PFSK-1 (cell line): ENCODE data around the gene EYA2.

Experiments used
- FOXP2 ChIP-seq: optimal IDR thresholded peaks from 2 replicates; pipeline ENCODE3; 2011; ENCODE audit warnings: borderline replicate concordance, control low read depth, inconsistent platforms; ENCODE audit not compliant: insufficient read depth; ENCODE audit errors: extremely low read length, extremely low read depth
- POLR2AphosphoS5 ChIP-seq: IDR thresholded peaks from 2 replicates; pipeline ENCODE4 v1.6.1; 2012; ENCODE audit warnings: low read depth, mild to moderate bottlenecking, control low read depth, low read length, moderate library complexity
- REST ChIP-seq, 2 experiments: IDR thresholded peaks; 2 replicates each; pipeline versions ENCODE4 v1.6.1 to v1.8.0; 2011 to 2012; ENCODE audit warnings: low read depth in 2 of 2, low read length in 2 of 2, control low read depth in 1 of 2, inconsistent platforms in 1 of 2, mild to moderate bottlenecking in 1 of 2, moderate library complexity in 1 of 2; ENCODE audit not compliant: insufficient read depth in 1 of 2
- SIN3A ChIP-seq: IDR thresholded peaks from 2 replicates; pipeline ENCODE4 v1.6.1; 2012; ENCODE audit warnings: mild to moderate bottlenecking, low read length, moderate library complexity, borderline replicate concordance; ENCODE audit not compliant: insufficient read depth
- TAF1 ChIP-seq: IDR thresholded peaks from 2 replicates; pipeline ENCODE4 v1.6.1; 2012; ENCODE audit warnings: low read length, control low read depth, borderline replicate concordance; ENCODE audit not compliant: insufficient read depth

Gene EYA2

GRCh38 chr20:46963758-46964617 is 69.3 kb downstream of the EYA2 start:
- TF ChIP-seq POLR2AphosphoS5, result no peak

- TF ChIP-seq REST (IDR thresholded peaks at IDR 0.05; ENCODE audit: insufficient read depth in 1 of 2, low read depth in 2 of 2, low read length in 2 of 2), result no peak
- TF ChIP-seq SIN3A, result no peak
- TF ChIP-seq POLR2AphosphoS5, result no peak
- TF ChIP-seq TAF1, result no peak
- no peak for TF ChIP-seq FOXP2
Measured at GRCh38 chr20:46964618-46965455, 70.2 kb downstream of the EYA2 start.

- no peak for TF ChIP-seq FOXP2
Measured at GRCh38 chr20:46965477-46965876, 70.8 kb downstream of the EYA2 start.

DNA sequence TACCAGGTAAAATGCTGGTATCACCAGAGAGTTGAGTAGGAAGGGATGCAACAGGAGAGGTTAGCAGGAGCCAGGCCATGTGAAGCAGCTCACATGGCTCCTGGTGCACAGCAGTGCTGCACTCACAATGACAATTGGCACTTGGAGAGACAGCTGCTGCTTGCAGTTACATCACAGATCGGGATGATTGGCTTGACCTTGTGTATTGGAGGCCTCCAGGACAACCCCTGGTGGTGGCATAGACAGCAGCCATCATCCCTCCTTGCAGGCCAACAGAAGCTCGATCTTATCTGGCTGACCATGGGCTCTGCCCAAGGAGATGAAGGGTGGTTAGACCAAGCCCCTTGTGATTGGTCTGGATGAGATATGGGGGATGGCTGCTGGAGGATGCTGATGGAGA is 73.0 kb downstream of the EYA2 start:
- no peak for TF ChIP-seq TAF1
- TF ChIP-seq FOXP2, result no peak
- TF ChIP-seq SIN3A, result no peak
- no peak for TF ChIP-seq POLR2AphosphoS5
- no peak for TF ChIP-seq REST (IDR thresholded peaks at IDR 0.05; ENCODE audit: insufficient read depth in 1 of 2, low read depth in 2 of 2, low read length in 2 of 2)

DNA sequence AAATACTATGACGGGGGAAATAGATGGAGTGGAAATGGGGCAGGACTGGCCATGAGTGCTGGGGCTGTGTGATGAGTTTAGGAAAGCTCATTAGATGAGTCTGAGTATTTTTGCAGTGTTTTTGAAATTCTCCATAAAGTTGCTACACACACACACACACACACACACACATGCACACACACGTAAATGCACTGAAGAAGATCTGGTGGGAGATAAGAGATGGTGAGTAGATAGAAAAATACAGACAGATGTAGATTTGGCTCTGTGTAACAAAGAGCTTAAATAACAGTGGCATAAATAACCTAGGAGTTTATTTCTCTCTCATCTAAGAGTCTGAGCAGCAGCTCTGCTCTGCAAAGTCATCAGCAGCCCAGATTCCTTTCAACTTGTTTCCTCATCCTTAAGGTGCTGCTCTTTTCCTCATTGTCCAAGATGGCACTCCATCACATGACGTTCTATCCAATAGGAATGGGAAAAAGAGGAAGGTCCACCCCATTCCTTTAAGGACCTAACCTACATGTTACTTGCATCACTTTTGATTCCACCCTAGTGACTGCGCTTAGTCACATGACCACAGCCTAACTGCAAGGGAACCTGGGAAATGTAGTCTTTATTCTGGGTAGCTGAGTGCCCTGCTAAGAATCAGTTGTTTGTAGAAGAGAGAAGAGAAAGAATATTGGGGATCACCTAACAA is 76.4 kb downstream of the EYA2 start:
- TF ChIP-seq FOXP2 (no peak), TAF1 (no peak), SIN3A (no peak), POLR2AphosphoS5 (no peak), REST (IDR thresholded peaks at IDR 0.05; ENCODE audit: insufficient read depth in 1 of 2, low read depth in 2 of 2, low read length in 2 of 2) (no peak)

- TF ChIP-seq POLR2AphosphoS5 (no peak), TAF1 (no peak), FOXP2 (no peak), REST (IDR thresholded peaks at IDR 0.05; ENCODE audit: insufficient read depth in 1 of 2, low read depth in 2 of 2, low read length in 2 of 2) (no peak), SIN3A (no peak)
Measured at GRCh38 chr20:46973766-46974165, 79.1 kb downstream of the EYA2 start.
